Astrocyte (in vitro differentiated cells and primary cell): ENCODE results near the gene EDN2. TPM values are rescaled to one million over a fixed set of nuclear protein-coding genes. Genes with fewer than 3 reads are reported as not detected.

ENCODE experiments used
- DNase-seq: peaks from one replicate; pipeline ENCODE4 v3.0.0-alpha.2; 2010; ENCODE audit warnings: low read depth
- FAIRE-seq: peaks from 2 replicates; lab custom pipeline; 2011; peaks lifted over from hg19 to GRCh38; lab: Jason Lieb, UNC
- H2AFZ ChIP-seq: 2 replicates; pipeline ENCODE4 v1.6.0; 2012; ENCODE audit warnings: low read depth, low read length, inconsistent platforms
- H3K27ac ChIP-seq: 2 replicates; pipeline ENCODE4 v1.5.1; 2011; ENCODE audit warnings: low read depth, low read length, inconsistent platforms
- H3K27me3 ChIP-seq: 2 replicates; pipeline ENCODE4 v1.6.0; 2011; ENCODE audit warnings: low read length, inconsistent platforms; ENCODE audit not compliant: insufficient read depth
- H3K36me3 ChIP-seq: 2 replicates; pipeline ENCODE4 v1.5.1; 2011; ENCODE audit warnings: low read length, inconsistent platforms; ENCODE audit not compliant: insufficient read depth
- H3K4me1 ChIP-seq: 2 replicates; pipeline ENCODE4 v1.5.1; 2011; ENCODE audit warnings: low read length, inconsistent platforms; ENCODE audit not compliant: insufficient read depth
- H3K4me2 ChIP-seq: 2 replicates; pipeline ENCODE4 v1.6.0; 2012; ENCODE audit warnings: low read length, inconsistent platforms
- H3K4me3 ChIP-seq: 2 replicates; pipeline ENCODE4 v1.5.1; 2011; ENCODE audit warnings: low read depth, mild to moderate bottlenecking, low read length, inconsistent platforms; ENCODE audit not compliant: insufficient read depth
- H3K79me2 ChIP-seq: 2 replicates; pipeline ENCODE4 v1.6.0; 2012; ENCODE audit warnings: mild to moderate bottlenecking, low read length, inconsistent platforms; ENCODE audit not compliant: insufficient read depth
- H3K9ac ChIP-seq: 2 replicates; pipeline ENCODE4 v1.6.0; 2012; ENCODE audit warnings: mild to moderate bottlenecking, low read length, inconsistent platforms
- H3K9me3 ChIP-seq: 2 replicates; pipeline ENCODE4 v1.5.1; 2012; ENCODE audit warnings: low read depth, mild to moderate bottlenecking, low read length, inconsistent platforms; ENCODE audit not compliant: insufficient read depth
- H4K20me1 ChIP-seq: 2 replicates; pipeline ENCODE4 v1.6.0; 2012; ENCODE audit warnings: low read length, inconsistent platforms; ENCODE audit not compliant: insufficient read depth
- H3K27ac Mint-ChIP-seq: one replicate; pipeline ENCODE4 v1.8.0; 2021; ENCODE audit warnings: mild to moderate bottlenecking, mixed read lengths; ENCODE audit not compliant: unreplicated experiment
- H3K27me3 Mint-ChIP-seq: one replicate; pipeline ENCODE4 v1.8.0; 2021; ENCODE audit warnings: low read depth, mixed read lengths; ENCODE audit not compliant: unreplicated experiment
- H3K36me3 Mint-ChIP-seq: one replicate; pipeline ENCODE4 v1.8.0; 2021; ENCODE audit warnings: low read depth, mixed read lengths; ENCODE audit not compliant: unreplicated experiment
- H3K4me1 Mint-ChIP-seq: one replicate; pipeline ENCODE4 v1.8.0; 2021; ENCODE audit warnings: low read depth, mixed read lengths; ENCODE audit not compliant: unreplicated experiment
- H3K4me3 Mint-ChIP-seq: one replicate; pipeline ENCODE4 v1.8.0; 2021; ENCODE audit warnings: mild to moderate bottlenecking, moderate library complexity, mixed read lengths; ENCODE audit not compliant: unreplicated experiment
- H3K9me3 Mint-ChIP-seq: one replicate; pipeline ENCODE4 v1.8.0; 2021; ENCODE audit warnings: mild to moderate bottlenecking, mixed read lengths; ENCODE audit not compliant: unreplicated experiment
- CTCF ChIP-seq: IDR thresholded peaks from 2 replicates; pipeline ENCODE4 v1.5.1; 2011; ENCODE audit warnings: low read depth, mild to moderate bottlenecking, inconsistent platforms, low read length, moderate library complexity; ENCODE audit not compliant: insufficient read depth
- EZH2 ChIP-seq: IDR thresholded peaks from 2 replicates; pipeline ENCODE4 v1.6.1; 2012; ENCODE audit warnings: mild to moderate bottlenecking, low read length, inconsistent platforms; ENCODE audit not compliant: insufficient read depth
- total RNA-seq: library from RNA; stranded (reverse); gene quantifications from 2 replicates; pipeline ENCODE4 v1.2.1, GENCODE V29; 2021

The EDN2 gene
- total RNA-seq, 1 donor from 2014 or later, result 0.45 TPM

DNA sequence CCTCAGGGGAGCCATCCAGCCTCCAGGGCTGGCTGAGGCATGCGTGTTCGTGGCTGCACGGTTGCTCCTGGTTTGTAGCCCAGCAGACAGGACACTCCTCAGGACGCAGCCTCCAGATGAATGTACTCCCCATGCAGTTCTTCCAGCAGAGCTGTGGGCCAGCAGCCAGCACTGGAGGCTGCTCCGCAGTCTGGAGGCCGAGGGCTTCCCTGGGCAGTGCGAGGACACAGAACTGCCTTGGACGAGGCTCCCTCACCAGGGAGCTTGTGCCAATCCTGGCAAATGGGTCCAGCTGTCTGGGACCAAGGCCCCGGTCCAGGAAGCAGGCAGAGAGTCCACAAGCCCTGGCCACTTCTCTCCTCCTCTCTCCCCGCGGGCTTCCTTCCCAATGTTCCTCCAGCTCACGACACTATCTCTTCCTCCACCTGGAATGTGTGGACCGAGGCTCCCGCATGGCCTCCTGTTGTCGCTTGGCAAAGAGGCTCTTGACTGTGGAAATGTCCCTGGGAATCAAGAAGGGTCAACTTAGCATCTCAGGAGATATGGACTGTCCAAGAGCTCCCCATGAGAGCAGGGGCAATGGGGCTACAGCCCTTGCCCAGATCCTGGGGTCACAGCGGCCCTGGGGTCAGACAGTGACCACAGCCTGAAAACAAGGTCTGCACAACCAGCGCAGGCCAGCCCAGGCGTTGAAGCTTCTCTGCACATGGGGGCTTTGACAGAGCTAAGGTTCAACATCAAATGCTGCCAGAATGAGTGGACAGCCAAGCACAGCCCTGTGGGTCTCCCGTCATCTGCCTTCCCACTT, 5.3 kb downstream of the EDN2 start:
- Histone ChIP-seq H3K4me3 (no peak overlapping the region), H3K79me2 (no peaks in the 10 kb centered on the region), H3K27ac (no peak overlapping the region), H3K27me3 (no peaks in the 10 kb centered on the region), H3K36me3 (no peaks in the 10 kb centered on the region), H3K9me3 (no peaks in the 10 kb centered on the region), H2AFZ (no peak overlapping the region), H3K4me2 (no peak overlapping the region), H4K20me1 (no peaks in the 10 kb centered on the region), H3K4me1 (peaks cover 30% of the 10 kb centered on the region), H3K9ac (no peak overlapping the region)
- Mint-ChIP-seq H3K27ac (no peak overlapping the region), H3K27me3 (peaks cover 15% of the 10 kb centered on the region), H3K4me3 (no peak overlapping the region), H3K36me3 (no peaks in the 10 kb centered on the region), H3K9me3 (no peaks in the 10 kb centered on the region), H3K4me1 (peaks cover 16% of the 10 kb centered on the region)
- TF ChIP-seq CTCF (no peak), EZH2 (no peak)
- peak; percentile 55 for DNase-seq
- no peak for FAIRE-seq

- peaks cover 15% of the 10 kb centered on the region for H3K4me1 Mint-ChIP-seq
- H3K9me3 Mint-ChIP-seq, result no peaks in the 10 kb centered on the region
- Histone ChIP-seq H3K4me2 (no peak overlapping the region), H3K4me1 (peaks cover 29% of the 10 kb centered on the region), H3K79me2 (no peaks in the 10 kb centered on the region), H4K20me1 (no peaks in the 10 kb centered on the region), H3K36me3 (no peaks in the 10 kb centered on the region), H2AFZ (no peak overlapping the region), H3K9me3 (no peaks in the 10 kb centered on the region), H3K9ac (no peak overlapping the region), H3K27ac (no peak overlapping the region), H3K27me3 (no peaks in the 10 kb centered on the region), H3K4me3 (no peak overlapping the region)
- peaks cover 15% of the 10 kb centered on the region for H3K27me3 Mint-ChIP-seq
- DNase-seq (no peak), FAIRE-seq (no peak)
- H3K36me3 Mint-ChIP-seq, result no peaks in the 10 kb centered on the region
- H3K4me3 Mint-ChIP-seq, result no peak overlapping the region
- no peak overlapping the region for H3K27ac Mint-ChIP-seq
- no peak for TF ChIP-seq CTCF
- TF ChIP-seq EZH2, result no peak
Observed at GRCh38 chr1:41478118-41478748, 6.2 kb downstream of the EDN2 start.
